GM18873 (cell line): Measurements from ENCODE around the gene ASB12.
A peak's percentile ranks its signal among the peaks of the same experiment; 100 is the strongest.
"Not testable (repeated sequence)": the region's sequence is repeated elsewhere in the genome, so short reads cannot be mapped to it uniquely, and the experiment has no call there.

ENCODE experiments used
- ATAC-seq: cut with Tn5 transposase; IDR thresholded peaks from one replicate; pipeline ENCODE4 v1.9.1; 2021; ENCODE audit warnings: mild to moderate bottlenecking, moderate library complexity, moderate number of reproducible peaks; ENCODE audit not compliant: unreplicated experiment, low FRiP score

Gene ASB12, protein sequence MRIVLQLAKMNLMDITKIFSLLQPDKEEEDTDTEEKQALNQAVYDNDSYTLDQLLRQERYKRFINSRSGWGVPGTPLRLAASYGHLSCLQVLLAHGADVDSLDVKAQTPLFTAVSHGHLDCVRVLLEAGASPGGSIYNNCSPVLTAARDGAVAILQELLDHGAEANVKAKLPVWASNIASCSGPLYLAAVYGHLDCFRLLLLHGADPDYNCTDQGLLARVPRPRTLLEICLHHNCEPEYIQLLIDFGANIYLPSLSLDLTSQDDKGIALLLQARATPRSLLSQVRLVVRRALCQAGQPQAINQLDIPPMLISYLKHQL

DNA sequence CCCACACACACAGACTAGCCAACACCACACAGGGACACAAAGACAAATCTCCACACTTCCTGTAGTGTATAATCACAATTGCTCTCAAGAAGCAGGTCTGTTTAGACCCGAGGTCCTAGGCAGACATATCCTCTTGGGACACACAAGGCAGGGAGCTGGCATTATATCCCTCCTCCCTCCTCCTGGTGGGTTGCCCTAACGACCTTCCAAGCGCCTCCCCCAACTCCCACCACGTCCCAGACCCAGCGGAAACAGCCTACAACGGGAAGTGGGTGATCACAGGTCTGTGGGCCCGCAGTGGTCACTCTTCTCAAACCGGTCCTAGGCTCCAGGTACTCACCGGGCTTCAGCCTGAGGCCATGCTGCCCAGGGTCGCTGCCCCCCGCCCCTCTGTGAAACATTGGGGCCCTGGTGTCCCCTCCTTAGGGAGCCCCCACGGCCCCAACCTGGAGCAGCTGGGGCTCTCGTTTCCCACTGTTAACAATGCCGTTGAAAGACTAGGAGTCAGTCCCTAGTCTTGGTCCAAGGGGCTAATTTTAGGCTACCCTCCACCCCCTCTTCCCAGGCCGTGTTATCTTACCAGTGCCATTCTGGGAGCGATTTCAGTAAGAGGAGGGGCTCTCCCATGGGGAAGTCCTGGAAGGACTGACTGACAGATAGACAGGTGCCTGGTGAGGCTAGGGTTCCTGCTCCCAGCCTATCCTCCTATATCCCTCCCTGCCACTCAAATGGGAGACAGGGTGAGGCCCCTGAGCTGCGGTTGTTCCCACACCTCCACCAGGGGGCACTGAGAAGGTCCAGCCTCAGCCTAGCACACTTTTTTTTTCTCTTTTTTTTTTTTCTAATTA is at the start of gene ASB12:
Gene ASB12 (minus strand): TSS at position 485 of the 848 bp plus-strand sequence. CDS start 4,957 bp downstream, outside the sequence.
- no peak for ATAC-seq

DNA sequence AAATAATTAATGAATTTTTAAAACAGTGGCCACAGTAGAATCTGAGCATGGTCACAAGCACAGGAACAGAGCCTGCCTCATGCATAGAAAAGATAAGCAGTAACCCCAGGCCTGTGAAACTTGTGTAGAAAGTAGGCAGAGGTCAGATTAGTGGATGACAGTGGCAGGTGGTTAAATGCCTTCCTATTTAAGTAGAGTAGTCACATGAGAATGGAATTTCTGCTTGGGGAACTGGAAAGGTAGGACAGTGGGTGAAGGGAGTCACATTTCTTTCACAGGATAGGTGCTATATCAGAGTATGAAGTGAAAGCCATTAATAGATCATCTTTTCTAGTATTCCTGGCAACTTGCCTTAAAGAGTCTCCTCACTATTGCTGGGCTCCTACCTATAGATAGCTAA is 34.9 kb upstream of the ASB12 start:
- ATAC-seq: no peak

DNA sequence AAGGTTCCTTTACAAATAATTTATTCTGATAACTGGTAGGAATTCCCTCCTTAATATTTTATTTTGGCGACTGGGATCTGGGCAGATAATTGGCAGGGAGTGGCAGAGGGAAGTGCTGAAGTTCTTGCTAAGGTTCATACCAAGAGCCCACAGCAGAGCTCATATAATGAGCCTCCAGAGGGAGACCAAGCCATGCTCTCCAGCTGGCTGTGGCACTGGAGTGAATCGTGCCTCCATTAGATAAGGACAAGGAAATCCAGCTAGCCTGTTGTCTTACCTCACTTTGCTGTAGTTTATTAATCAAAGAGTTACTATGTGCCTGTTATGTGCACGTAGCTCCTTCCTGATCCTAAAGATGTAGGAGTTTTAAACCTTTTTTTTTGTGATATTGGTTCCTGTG is 1.3 kb downstream of the ASB12 start:
- ATAC-seq: no peak

DNA sequence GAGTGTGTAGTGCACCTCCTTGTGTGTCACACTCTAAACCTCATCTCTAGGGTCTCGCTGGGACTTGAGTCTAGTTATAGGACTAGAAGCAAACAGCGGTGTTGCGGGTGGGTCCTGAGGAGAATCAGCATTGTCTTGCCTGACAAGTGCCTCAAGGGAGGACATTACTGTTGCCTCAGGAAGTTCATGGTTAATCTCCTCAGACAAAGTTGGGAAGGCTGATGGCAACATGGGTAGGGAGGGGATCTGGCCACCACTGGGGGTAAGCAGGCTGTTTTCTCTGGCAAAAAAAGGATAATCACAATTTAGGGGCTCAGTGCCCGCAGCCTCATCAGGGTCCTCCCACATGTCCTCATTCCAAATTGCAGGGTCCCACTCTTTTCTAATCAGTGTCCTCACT is 12.4 kb downstream of the ASB12 start:
- no peak for ATAC-seq

DNA sequence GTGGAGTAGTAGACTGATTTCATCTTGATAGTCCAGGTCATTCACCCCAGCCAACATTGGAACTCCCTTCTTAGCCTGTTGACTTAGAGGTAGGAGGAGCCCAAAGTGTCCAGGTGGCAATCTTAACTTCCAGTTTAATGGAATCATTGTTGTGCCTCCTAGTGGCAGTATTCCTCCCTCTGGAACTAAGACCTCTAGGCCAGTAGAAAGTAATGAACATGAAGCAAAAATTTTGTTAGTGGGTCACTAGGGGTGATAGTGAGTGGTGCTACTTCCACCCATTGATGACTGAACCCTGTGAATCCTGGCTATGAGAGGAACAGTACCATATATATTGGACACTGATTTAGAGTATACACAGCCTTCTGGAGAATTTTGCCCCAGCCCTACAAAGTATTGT is 16.4 kb downstream of the ASB12 start:
- ATAC-seq: not testable (repeated sequence)

DNA sequence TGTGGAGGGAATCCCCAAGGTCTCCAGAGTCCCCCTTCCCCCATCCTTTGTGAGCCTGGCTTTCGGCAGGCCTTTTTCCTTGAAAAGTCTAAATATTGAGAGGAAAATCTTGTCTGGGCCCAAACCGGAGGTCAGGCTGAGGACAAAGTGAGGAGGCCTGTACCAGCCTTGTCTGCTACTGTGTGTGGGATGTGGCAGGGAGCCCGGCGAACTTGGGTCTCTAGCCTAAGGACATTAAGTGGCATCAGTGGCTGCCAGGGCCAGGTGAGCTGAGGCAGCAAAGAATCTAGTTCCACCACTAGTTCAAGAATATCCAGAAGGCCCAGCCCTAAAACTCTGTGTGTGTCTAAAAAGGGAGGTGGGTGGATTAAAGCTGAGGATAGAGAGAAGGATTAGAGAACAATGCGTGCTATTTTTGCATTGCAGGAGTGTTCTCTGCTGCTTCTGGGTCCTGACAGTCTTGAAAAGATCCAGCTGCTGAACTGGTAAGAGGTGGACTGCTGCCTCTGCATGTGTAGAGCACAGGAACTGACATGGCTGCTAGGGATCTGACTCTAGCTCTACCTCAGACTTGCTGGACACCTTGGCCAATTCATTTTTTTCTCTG is 23.7 kb downstream of the ASB12 start:
- no peak for ATAC-seq

DNA sequence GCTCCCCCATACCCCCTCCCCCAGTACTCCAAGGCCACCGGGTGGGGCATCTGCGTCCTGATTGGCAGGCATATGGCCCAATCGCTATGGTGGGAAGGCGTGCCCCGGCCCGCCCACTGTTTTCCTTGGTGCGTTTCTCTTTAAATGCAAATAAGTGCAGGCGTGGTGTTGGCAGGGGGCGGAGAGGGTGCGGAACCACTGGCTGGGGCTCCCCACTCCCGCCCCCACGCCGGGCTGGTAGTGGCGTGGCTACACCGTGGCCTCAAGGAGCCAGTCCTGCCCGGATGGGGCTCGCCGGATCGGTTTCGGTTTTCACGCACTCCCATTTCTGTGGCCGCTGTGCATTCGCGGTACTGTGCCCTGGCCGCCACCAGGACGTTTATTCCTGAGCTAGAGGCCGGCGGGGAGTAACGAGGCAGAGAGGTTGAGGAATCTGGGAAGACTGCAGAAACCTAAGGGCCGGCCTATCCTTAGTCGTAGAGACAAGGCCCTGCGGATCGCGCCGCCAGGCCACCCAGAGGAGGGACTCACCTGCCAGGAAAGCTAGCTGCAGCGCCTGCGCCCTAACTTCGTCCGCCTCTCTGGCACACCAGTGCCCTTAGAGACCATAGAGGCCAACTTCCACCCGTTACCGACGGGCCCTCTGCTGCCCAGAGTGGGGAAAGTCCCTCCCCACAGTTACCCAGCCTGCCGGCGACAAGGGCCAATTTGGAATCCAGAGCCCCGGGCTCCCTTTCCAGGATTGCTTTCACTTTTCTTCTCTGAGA is 24.5 kb downstream of the ASB12 start:
- ATAC-seq: peak; percentile 85

DNA sequence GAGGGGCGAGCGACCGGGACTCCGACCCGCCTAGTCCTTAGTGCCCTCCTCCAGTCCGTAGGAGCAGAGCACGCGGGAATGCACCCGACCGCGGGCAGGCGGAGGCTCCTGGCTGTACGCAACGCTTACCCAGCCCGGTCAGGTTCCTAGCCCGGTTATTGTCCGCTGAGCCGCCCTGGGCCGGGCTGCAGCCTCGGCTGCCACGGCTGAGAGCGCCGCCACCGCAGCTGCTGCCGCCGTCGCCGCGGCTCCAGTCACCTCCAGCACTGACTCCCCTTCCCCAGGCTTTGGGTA is 25.0 kb downstream of the ASB12 start, which contains the start of gene AMER1:
Gene AMER1 (minus strand): TSS at position 268 of the 294 bp plus-strand sequence. CDS start 12,422 bp downstream, outside the sequence.
- ATAC-seq: peak; percentile 26

DNA sequence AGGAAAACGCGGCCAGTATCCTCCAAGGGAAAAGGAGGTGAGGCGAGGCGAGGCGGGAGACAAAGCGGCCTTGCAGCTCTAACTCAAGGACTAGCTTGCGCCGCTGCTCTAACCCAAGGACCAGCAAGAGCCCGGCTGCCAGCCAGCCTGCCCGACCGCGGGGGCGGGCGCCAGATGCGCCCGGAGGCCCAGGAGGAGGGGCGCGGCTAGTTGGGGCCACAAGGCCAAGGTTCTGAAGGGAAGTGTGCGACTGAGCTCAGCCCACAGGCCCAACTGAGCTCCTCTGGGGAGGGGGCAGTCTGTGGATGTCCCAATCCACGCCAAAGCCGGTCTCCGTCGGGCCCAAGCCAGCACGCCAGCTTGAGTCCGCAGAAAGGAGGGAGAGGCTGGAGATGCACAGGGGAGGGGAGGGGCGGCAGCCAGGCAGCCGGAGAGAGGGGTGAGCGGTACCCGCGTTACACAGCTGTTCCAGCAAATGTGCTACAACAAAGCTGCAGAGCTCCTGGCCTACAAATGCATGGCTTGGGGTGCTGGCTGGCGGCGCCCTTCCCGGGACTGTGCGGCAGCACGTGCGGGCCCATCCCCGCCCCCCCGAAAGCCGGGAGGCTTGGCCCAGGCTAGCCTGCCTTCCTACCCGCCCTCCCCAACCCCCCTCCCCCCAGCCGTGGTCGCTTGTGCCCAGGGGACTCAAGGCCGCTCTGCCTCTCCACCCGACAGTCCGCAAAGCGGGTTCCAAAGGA is 25.5 kb downstream of the ASB12 start:
- peak; percentile 4 for ATAC-seq

DNA sequence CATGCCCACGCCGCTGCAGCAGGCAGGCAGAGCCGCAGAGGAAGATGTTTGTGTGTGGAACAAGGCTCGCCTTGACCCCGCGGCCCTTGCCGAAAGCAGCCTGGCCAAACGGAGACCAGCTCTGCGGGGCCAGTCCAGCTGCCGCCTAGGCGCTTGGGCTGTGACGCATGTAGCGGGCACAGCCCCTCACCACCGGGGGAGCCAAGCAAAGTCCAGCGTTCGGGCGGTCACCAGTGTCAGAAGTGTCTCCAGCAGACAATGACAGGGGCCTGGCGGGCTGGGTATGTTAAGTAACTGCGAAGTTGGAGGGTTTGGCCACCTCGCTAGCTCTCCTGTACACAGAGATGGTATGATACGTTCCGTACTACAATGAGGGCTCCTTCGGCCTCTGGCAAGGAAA is 26.2 kb downstream of the ASB12 start:
- no peak for ATAC-seq

DNA sequence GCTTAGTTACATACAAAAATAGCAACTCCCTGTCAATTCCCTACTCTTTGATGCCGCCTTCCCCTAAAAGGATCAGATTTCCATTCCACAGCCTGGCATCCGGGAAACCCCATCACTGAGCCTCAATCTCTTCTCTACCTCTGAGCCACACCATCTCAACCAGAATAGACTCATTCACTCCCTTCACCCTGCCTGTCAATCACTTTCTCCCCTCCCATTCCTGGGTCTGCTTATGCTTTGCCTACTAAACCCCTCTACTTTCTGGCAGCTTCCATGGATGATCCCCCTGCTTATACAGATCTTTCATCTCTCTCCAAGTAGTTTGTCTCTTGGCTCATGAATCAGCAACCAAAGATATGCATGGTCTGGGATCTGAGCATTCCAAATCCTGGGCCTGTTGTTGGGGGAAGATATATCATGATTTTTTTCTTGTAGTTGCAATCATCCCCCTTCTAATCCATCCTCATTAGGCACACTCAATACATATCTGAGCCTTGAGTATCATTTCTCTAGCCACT is 27.5 kb downstream of the ASB12 start:
- no peak for ATAC-seq

DNA sequence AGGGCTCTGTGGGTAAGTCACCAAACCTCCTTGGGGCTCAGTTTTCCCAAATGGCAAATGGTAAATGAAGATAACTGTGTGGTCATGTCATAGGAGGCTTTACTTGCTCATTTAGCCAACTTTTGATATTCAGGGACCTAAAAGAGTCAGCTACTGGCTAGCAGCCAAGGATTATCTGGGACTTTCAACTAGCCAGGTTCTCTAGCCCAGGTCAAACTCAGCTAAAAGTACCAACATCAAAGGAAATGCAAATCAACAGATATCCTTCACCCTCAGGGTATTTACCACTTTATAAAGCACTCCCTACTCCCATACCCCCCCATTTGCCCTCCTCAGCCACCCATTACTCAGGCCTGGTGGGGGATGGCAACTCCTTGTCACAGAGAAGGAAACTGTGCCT is 32.4 kb downstream of the ASB12 start:
- no peak for ATAC-seq

DNA sequence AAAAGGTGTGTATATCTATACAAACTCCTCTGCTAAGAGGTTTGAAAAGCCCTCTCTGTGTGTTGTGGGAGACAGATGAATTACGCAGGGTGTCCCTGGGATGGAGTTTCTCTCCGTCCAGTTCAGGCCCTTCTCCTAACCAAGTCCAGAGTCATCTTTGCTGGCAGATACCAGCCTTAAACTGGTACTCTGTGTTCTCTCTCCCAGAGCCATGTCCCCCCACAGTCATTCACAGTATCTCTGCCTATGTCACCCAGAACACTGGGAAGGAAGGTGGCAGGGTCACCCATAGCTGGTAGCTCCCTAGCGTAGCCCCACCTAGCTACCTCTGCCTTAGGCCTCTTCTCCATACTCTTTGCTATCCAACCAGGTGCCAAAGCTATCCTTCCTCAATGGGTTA is 33.8 kb downstream of the ASB12 start:
- no peak for ATAC-seq

DNA sequence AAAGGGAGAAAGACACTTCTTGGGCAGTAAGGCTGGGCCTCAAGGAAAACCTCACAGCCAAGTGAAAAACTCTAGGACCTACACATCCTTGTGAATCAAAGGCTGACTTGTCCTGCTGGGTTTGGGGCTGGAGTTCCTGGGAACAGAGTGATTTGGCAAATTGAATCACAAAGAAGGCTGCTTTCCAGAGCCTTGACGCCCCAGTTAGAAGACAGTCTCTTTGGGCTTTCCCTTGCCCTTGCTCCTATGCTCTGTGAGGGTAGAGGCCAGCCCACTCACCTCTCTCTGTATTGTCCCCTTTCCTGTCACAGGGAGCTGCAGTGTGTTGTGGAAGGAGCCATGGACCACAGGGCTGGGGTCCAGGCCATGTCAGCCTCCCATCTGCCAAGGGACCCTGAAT is 34.5 kb downstream of the ASB12 start:
- ATAC-seq: no peak

DNA sequence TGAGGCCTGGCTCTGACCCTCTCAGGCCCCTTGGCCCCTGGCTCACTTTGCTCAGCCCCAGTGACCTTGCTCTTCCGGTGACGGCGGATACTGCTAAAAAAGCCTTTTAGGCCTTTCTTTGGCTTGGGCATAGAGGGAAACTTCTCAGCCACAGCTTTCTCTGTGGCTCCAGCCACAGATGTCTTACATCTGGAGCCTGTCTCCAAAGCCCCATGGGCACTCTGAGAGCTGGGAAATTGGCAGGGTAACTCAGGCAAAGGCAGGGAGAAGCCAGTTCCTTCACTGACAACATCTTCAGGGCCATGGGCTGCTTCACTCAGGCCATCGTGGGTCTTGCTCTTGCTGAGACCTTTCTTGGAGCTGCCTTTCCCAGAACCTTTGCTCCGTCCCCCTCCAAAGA is 37.7 kb downstream of the ASB12 start:
- no peak for ATAC-seq

DNA sequence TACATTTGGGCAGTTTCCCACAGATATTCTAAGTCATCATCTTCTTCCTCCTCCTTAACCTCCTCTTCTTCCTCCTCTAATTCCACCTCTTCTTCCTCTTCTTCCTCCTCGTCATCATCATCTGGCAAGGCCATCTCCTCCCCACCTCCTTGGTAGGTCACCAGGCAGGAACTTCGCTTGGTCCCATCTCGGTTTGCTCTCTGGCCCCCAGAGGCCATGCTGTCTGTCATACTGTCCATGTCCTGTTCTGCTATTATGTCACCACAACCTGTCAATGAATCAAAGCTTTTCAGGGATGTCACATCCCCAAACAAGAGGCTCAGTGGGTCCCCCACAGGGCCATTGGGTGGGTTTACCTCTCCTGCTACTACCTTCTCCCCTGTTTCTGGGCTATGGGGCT is 38.4 kb downstream of the ASB12 start:
- ATAC-seq: no peak

DNA sequence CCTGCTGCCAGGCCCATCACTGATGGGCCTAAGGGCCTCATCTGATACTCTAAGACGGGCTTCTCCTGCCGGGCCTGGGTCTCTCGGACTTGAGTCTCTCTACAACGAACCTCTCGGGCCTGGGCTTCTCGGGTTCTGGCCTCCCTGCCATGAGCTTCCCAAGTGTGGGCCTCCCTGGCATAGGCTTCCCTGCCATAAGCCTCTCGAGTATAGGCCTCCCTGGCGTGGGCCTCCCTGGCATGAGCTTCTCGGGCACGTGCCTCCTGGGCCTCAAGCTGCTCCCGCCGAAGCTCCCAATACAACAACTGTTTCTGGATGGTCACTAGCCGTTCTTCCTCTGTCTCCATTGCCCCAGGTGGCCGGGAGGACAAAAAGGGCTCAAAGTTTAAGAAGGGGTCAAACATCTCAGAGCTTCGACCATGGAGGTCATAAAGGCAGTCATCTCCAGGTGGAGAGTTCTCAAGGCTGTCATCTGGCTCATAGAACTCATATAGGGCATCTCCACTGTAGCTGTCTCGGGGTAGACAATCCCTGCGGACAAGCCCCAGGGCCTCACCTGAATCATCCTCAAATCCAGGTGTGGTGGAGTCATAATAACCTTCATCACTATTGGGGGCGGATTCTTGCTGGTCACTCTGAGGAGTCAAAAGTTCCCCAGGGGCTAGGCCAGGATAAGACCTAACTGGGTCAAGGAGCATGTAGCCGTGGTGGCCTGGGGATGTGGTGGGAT is 39.0 kb downstream of the ASB12 start:
- ATAC-seq: no peak

DNA sequence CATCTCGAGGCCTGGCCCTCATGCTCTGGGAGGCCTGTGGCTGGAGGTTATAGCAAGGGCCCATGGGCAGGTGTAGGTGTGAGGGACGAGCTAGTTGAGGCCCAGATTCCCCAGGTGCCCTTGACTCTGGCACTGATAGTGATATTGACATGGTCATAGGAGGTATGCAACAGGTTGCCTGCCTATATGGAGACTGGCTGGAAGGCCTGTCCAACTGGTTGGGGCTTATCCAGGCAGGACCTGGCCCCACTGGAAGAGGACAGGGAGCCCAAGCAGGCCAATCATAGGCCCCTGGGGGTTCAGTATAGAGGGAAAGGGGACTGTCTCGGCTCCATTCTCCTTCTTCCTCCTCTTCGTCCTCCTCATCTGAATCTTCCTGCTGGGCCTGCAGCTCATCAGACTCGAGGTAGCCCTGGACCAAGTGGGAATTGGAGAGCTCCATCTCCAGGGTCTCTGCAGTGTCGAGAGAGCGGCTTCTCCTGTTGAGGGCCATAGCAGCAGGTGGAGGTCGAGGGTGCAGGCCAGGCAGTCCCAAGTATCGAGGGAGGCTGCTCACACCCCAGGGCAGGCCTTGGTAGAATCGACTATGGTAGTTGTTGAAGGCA is 40.2 kb downstream of the ASB12 start:
- ATAC-seq: no peak

DNA sequence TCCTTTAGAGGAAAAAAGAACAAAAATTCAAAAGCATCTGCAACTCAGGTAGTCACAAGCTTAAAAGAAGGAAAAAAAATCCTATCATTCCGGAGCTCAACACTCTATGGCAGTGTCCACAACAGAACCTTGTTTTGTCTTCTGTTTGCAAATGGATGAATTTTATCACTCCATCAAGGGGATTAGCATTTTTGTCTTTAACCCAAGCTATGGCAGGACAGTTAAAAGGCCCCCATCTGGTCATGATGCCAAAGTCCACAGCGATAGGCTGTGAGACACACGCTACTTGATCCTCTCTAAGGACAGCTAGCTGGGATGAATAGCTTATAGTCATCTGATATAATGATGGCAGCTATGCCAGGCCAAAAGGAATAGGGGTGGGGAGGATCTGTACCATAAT is 41.5 kb downstream of the ASB12 start:
- ATAC-seq: no peak
